SK-N-SH (cell line): ENCODE results near the gene NPAS3. TPM values are rescaled to one million over a fixed set of nuclear protein-coding genes. Genes with fewer than 3 reads are reported as not detected.

Source experiments
- CTCF ChIA-PET: fragments of 300-600, 350-600 bp; formaldehyde crosslinking; extraction: SDS; loops from one replicate; lab custom pipeline; 2021; lab: Yijun Ruan, JAX
- POLR2A ChIA-PET: fragments of 350-600 bp; sonication (Branson Sonifier 250); formaldehyde crosslinking; extraction: SDS; loops from one replicate; lab custom pipeline; 2020; ENCODE audit warnings: antibody characterized with exemption, inconsistent platforms; lab: Yijun Ruan, JAX
- DNase-seq: peaks from one replicate; pipeline ENCODE4 v3.0.0; 2012
- H2AFZ ChIP-seq: fragments of 200-600 bp; sonication (generic); 2 replicates; pipeline ENCODE4 v1.8.1; 2016; ENCODE audit warnings: antibody characterized with exemption, mild to moderate bottlenecking, low read depth
- H3F3A ChIP-seq: fragments of 200-600 bp; sonication (generic); replicated peaks from 2 replicates; pipeline ENCODE3; 2016; ENCODE audit warnings: antibody characterized with exemption, mild to moderate bottlenecking; ENCODE audit not compliant: insufficient read depth
- H3K27ac ChIP-seq, 2 experiments: fragments of 200-500 bp in 1 of 2; fragments of 200-600 bp in 1 of 2; sonication (Bioruptor generic) in 1 of 2; sonication (generic), shearing (Covaris generic) in 1 of 2; 2 replicates each; pipeline versions ENCODE4 v1.5.1 to v1.6.1; 2014 to 2016; ENCODE audit warnings: low read depth in 2 of 2, inconsistent platforms in 1 of 2, low read length in 1 of 2, mild to moderate bottlenecking in 1 of 2, mixed read lengths in 1 of 2
- H3K27me3 ChIP-seq: fragments of 200-600 bp; sonication (generic), shearing (Covaris generic); 2 replicates; pipeline ENCODE4 v1.6.1; 2016; ENCODE audit warnings: mixed run types; ENCODE audit not compliant: insufficient read depth
- H3K36me3 ChIP-seq, 2 experiments: fragments of 200-500 bp in 1 of 2; fragments of 200-600 bp in 1 of 2; sonication (Bioruptor generic) in 1 of 2; sonication (generic) in 1 of 2; replicated peaks in 1 of 2; 2 replicates each; pipeline versions ENCODE3 to v1.5.1; 2014 to 2016; ENCODE audit warnings: low read length in 1 of 2, mild to moderate bottlenecking in 1 of 2; ENCODE audit not compliant: insufficient read depth in 2 of 2, control insufficient read depth in 1 of 2
- H3K4me1 ChIP-seq, 2 experiments: fragments of 200-500 bp in 1 of 2; fragments of 200-600 bp in 1 of 2; sonication (Bioruptor generic) in 1 of 2; sonication (generic), shearing (Covaris generic) in 1 of 2; 2 replicates each; pipeline versions ENCODE4 v1.5.1 to v1.6.1; 2014 to 2016; ENCODE audit warnings: low read depth in 1 of 2, low read length in 1 of 2, mixed run types in 1 of 2; ENCODE audit not compliant: insufficient read depth in 2 of 2, control insufficient read depth in 1 of 2
- H3K4me2 ChIP-seq: fragments of 200-600 bp; sonication (generic), shearing (Covaris generic); 2 replicates; pipeline ENCODE4 v1.6.1; 2017; ENCODE audit warnings: mixed run types
- H3K4me3 ChIP-seq, 2 experiments: fragments of 200-500 bp in 1 of 2; fragments of 200-600 bp in 1 of 2; sonication (Bioruptor generic) in 1 of 2; sonication (generic), shearing (Covaris generic) in 1 of 2; 2 replicates each; pipeline versions ENCODE4 v1.5.1 to v1.8.1; 2014 to 2016; ENCODE audit warnings: low read depth in 2 of 2, inconsistent platforms in 1 of 2, low read length in 1 of 2, mild to moderate bottlenecking in 1 of 2, mixed read lengths in 1 of 2, moderate library complexity in 1 of 2
- H3K79me2 ChIP-seq: fragments of 200-600 bp; sonication (generic); 2 replicates; pipeline ENCODE4 v1.8.1; 2017; ENCODE audit warnings: mild to moderate bottlenecking; ENCODE audit not compliant: insufficient read depth
- H3K9ac ChIP-seq: fragments of 200-600 bp; sonication (generic); 2 replicates; pipeline ENCODE4 v1.6.1; 2017; ENCODE audit warnings: mixed run types
- H3K9me2 ChIP-seq: fragments of 200-600 bp; sonication (generic); 2 replicates; pipeline ENCODE4 v1.6.1; 2017; ENCODE audit warnings: mixed run types
- H3K9me3 ChIP-seq: fragments of 200-600 bp; sonication (generic); 2 replicates; pipeline ENCODE4 v1.6.1; 2017; ENCODE audit warnings: mixed run types, mild to moderate bottlenecking, moderate library complexity
- H4K20me1 ChIP-seq: fragments of 200-600 bp; sonication (generic); 2 replicates; pipeline ENCODE4 v1.6.1; 2017; ENCODE audit warnings: mild to moderate bottlenecking, mixed run types; ENCODE audit not compliant: insufficient read depth
- ELF1 ChIP-seq: IDR thresholded peaks from 2 replicates; pipeline ENCODE4 v1.4.0; 2012
- FOXM1 ChIP-seq: IDR thresholded peaks from 2 replicates; pipeline ENCODE4 v1.4.0; 2012; ENCODE audit warnings: low read depth, mild to moderate bottlenecking
- MEF2A ChIP-seq: IDR thresholded peaks from 2 replicates; pipeline ENCODE4 v1.4.0; 2012; ENCODE audit warnings: low read depth, borderline replicate concordance
- MXI1 ChIP-seq: IDR thresholded peaks from 2 replicates; pipeline ENCODE4 v1.6.1; 2012; ENCODE audit warnings: mild to moderate bottlenecking, low read depth, low read length, improper control_type of control experiment
- RFX5 ChIP-seq: IDR thresholded peaks from 2 replicates; pipeline ENCODE4 v1.6.1; 2012; ENCODE audit warnings: mild to moderate bottlenecking, improper control_type of control experiment, low read length
- RXRA ChIP-seq: IDR thresholded peaks from 2 replicates; pipeline ENCODE4 v1.4.0; 2012; ENCODE audit warnings: low read depth, mild to moderate bottlenecking, borderline replicate concordance
- SIN3A ChIP-seq: IDR thresholded peaks from 2 replicates; pipeline ENCODE4 v1.6.1; 2012; ENCODE audit warnings: low read depth, mild to moderate bottlenecking, low read length, moderate library complexity, borderline replicate concordance
- SMC3 ChIP-seq: IDR thresholded peaks from 2 replicates; pipeline ENCODE4 v1.6.1; 2012; ENCODE audit warnings: low read depth, low read length, improper control_type of control experiment
- TEAD4 ChIP-seq: IDR thresholded peaks from 2 replicates; pipeline ENCODE4 v1.4.0; 2012; ENCODE audit warnings: mild to moderate bottlenecking, borderline replicate concordance; ENCODE audit not compliant: insufficient read depth
- YY1 ChIP-seq: IDR thresholded peaks from 2 replicates; pipeline ENCODE4 v1.4.0; 2012; ENCODE audit warnings: low read depth, mild to moderate bottlenecking
- WGBS: methylation state at CpG from one replicate; pipeline ENCODE4 v1.1.6; 2017; ENCODE audit warnings: low lambda C conversion rate; 5-methylcytosine and 5-hydroxymethylcytosine counted together
- polyA plus RNA-seq, 3 experiments: library from polyadenylated mRNA; depleted of rRNA; stranded (reverse); fragments of >200 nt; gene quantifications; 2 replicates each; pipeline ENCODE4 v1.2.3, GENCODE V29; 2012
- TF ChIP-seq, protein P1 (sequence below): IDR thresholded peaks from 2 replicates; pipeline ENCODE4; 2012
- TF ChIP-seq, protein P2 (sequence below): IDR thresholded peaks from 2 replicates; pipeline ENCODE4 v1.6.1; 2012; ENCODE audit warnings: mild to moderate bottlenecking, low read depth, low read length, moderate library complexity
- TF ChIP-seq, protein P3 (sequence below): fragments of 150-350 bp; IDR thresholded peaks from 2 replicates; pipeline ENCODE4 v1.6.1; 2017; ENCODE audit warnings: antibody characterized with exemption, low read length, low read depth, borderline replicate concordance
- TF ChIP-seq, protein P4 (sequence below): IDR thresholded peaks from 2 replicates; pipeline ENCODE4 v1.4.0; 2012; ENCODE audit warnings: low read depth, borderline replicate concordance
- TF ChIP-seq, protein P5 (sequence below): fragments of 150-350 bp; IDR thresholded peaks from 2 replicates; pipeline ENCODE4 v1.6.1; 2016; ENCODE audit warnings: mild to moderate bottlenecking, low read depth, low read length

NPAS3 gene
- polyA plus RNA-seq, 1 of the 3 experiments (the other 2 are of a cell fraction), result 4.3 TPM

DNA sequence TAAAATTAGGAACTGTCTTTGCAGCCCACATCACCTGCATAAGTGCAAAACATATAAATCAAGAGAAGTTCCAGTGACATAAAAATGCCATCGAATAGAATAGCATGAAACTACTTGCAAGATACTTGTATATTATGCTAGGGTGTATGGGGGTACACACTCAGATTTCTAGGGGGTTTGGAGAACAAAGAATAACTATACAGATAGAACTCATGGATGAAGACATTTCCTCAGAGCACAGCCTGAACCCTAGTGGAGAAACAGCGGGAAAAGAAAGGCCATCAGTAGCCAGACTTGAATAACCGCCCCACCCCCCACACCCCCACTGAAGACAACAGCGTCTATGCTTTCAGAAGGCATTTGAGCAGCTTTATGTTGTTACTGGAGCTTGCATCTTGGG is 425.8 kb downstream of the NPAS3 start:
- H3K9me2 ChIP-seq, result no peaks in the 10 kb centered on the region
- H3K4me1 ChIP-seq, result no peaks in the 10 kb centered on the region; a peak in 2 of 4 replicates
- H3F3A ChIP-seq, result no peaks in the 10 kb centered on the region
- no peak overlapping the region for H3K9ac ChIP-seq
- no peaks in the 10 kb centered on the region for H3K79me2 ChIP-seq
- DNase-seq, result no peak
- WGBS, result 65% methylated on average over 4 of the region's 4 CpGs
- no peaks in the 10 kb centered on the region for H4K20me1 ChIP-seq
- H3K27ac ChIP-seq, result no peak overlapping the region
- TF ChIP-seq, protein P1, sequence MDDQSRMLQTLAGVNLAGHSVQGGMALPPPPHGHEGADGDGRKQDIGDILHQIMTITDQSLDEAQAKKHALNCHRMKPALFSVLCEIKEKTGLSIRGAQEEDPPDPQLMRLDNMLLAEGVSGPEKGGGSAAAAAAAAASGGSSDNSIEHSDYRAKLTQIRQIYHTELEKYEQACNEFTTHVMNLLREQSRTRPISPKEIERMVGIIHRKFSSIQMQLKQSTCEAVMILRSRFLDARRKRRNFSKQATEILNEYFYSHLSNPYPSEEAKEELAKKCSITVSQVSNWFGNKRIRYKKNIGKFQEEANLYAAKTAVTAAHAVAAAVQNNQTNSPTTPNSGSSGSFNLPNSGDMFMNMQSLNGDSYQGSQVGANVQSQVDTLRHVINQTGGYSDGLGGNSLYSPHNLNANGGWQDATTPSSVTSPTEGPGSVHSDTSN, result no peak
- no peak for TF ChIP-seq FOXM1
- no peak for TF ChIP-seq RXRA
- TF ChIP-seq YY1, result no peak
- TF ChIP-seq, protein P2, sequence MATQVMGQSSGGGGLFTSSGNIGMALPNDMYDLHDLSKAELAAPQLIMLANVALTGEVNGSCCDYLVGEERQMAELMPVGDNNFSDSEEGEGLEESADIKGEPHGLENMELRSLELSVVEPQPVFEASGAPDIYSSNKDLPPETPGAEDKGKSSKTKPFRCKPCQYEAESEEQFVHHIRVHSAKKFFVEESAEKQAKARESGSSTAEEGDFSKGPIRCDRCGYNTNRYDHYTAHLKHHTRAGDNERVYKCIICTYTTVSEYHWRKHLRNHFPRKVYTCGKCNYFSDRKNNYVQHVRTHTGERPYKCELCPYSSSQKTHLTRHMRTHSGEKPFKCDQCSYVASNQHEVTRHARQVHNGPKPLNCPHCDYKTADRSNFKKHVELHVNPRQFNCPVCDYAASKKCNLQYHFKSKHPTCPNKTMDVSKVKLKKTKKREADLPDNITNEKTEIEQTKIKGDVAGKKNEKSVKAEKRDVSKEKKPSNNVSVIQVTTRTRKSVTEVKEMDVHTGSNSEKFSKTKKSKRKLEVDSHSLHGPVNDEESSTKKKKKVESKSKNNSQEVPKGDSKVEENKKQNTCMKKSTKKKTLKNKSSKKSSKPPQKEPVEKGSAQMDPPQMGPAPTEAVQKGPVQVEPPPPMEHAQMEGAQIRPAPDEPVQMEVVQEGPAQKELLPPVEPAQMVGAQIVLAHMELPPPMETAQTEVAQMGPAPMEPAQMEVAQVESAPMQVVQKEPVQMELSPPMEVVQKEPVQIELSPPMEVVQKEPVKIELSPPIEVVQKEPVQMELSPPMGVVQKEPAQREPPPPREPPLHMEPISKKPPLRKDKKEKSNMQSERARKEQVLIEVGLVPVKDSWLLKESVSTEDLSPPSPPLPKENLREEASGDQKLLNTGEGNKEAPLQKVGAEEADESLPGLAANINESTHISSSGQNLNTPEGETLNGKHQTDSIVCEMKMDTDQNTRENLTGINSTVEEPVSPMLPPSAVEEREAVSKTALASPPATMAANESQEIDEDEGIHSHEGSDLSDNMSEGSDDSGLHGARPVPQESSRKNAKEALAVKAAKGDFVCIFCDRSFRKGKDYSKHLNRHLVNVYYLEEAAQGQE, result no peak
- no peak for TF ChIP-seq MEF2A
- TF ChIP-seq MXI1, result no peak
- no peaks in the 10 kb centered on the region for H3K36me3 ChIP-seq
- H3K27me3 ChIP-seq, result no peaks in the 10 kb centered on the region
- no peak overlapping the region for H2AFZ ChIP-seq
- H3K4me2 ChIP-seq, result no peak overlapping the region
- CTCF ChIA-PET, result no interaction called here
- POLR2A ChIA-PET, result no interaction called here
- H3K4me3 ChIP-seq, result no peak overlapping the region
- no peaks in the 10 kb centered on the region for H3K9me3 ChIP-seq

DNA sequence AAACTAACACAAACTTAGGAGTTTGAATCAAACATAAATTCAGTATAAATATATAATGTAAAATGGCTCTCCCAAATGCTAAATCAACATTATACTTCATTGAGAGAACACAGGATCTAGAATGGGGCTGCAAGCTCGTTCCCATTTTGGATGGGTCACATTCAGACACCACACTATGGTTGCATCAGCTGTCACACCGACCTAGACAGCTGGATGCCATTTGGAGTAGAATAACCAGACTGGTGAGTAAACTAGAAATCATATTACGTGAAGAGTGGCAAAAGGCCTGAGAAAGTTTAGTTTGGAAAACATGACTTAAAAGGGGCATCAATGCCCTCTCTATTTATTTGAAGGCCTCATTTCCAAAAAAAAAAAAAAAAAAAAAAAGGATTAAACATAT is 430.4 kb downstream of the NPAS3 start:
- TF ChIP-seq, protein P3, sequence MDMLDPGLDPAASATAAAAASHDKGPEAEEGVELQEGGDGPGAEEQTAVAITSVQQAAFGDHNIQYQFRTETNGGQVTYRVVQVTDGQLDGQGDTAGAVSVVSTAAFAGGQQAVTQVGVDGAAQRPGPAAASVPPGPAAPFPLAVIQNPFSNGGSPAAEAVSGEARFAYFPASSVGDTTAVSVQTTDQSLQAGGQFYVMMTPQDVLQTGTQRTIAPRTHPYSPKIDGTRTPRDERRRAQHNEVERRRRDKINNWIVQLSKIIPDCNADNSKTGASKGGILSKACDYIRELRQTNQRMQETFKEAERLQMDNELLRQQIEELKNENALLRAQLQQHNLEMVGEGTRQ, result no peak
- TF ChIP-seq TEAD4 (no peak), YY1 (no peak), SMC3 (no peak), ELF1 (no peak), RFX5 (no peak), SIN3A (no peak)
- TF ChIP-seq, protein P4, sequence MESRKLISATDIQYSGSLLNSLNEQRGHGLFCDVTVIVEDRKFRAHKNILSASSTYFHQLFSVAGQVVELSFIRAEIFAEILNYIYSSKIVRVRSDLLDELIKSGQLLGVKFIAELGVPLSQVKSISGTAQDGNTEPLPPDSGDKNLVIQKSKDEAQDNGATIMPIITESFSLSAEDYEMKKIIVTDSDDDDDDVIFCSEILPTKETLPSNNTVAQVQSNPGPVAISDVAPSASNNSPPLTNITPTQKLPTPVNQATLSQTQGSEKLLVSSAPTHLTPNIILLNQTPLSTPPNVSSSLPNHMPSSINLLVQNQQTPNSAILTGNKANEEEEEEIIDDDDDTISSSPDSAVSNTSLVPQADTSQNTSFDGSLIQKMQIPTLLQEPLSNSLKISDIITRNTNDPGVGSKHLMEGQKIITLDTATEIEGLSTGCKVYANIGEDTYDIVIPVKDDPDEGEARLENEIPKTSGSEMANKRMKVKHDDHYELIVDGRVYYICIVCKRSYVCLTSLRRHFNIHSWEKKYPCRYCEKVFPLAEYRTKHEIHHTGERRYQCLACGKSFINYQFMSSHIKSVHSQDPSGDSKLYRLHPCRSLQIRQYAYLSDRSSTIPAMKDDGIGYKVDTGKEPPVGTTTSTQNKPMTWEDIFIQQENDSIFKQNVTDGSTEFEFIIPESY, result no peak
- TF ChIP-seq, protein P5, sequence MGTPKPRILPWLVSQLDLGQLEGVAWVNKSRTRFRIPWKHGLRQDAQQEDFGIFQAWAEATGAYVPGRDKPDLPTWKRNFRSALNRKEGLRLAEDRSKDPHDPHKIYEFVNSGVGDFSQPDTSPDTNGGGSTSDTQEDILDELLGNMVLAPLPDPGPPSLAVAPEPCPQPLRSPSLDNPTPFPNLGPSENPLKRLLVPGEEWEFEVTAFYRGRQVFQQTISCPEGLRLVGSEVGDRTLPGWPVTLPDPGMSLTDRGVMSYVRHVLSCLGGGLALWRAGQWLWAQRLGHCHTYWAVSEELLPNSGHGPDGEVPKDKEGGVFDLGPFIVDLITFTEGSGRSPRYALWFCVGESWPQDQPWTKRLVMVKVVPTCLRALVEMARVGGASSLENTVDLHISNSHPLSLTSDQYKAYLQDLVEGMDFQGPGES, result no peak
- TF ChIP-seq, all 33 proteins: peak for 0
- no peak overlapping the region for H2AFZ ChIP-seq
- no peaks in the 10 kb centered on the region for H3K79me2 ChIP-seq
- no peaks in the 10 kb centered on the region for H4K20me1 ChIP-seq
- 63% methylated on average over 3 of the region's 3 CpGs for WGBS
- H3K4me2 ChIP-seq, result no peak overlapping the region
- H3K9me2 ChIP-seq, result no peaks in the 10 kb centered on the region
- no peaks in the 10 kb centered on the region for H3F3A ChIP-seq
- no peaks in the 10 kb centered on the region for H3K9me3 ChIP-seq
- no peaks in the 10 kb centered on the region for H3K36me3 ChIP-seq
- no peak overlapping the region for H3K27ac ChIP-seq
- ChIA-PET POLR2A (no interaction called here), CTCF (no interaction called here)
- no peak overlapping the region for H3K4me3 ChIP-seq
- H3K9ac ChIP-seq, result no peak overlapping the region
- no peaks in the 10 kb centered on the region for H3K27me3 ChIP-seq
- DNase-seq, result no peak
- no peaks in the 10 kb centered on the region; a peak in 2 of 4 replicates for H3K4me1 ChIP-seq
